KOPT-K1 (cell line): ENCODE results near the gene CHD1.
"Not testable (repeated sequence)": the region's sequence is repeated elsewhere in the genome, so short reads cannot be mapped to it uniquely, and the experiment has no call there.

Source experiments
- H3K27ac ChIP-seq: fragments of 200-600 bp; sonication (generic); 2 replicates; pipeline ENCODE4 v1.5.1; 2016; ENCODE audit warnings: antibody characterized with exemption, mild to moderate bottlenecking, low read depth, low read length; ENCODE audit not compliant: poor library complexity, severe bottlenecking
- H3K36me3 ChIP-seq: fragments of 200-600 bp; sonication (generic); 2 replicates; pipeline ENCODE4 v1.5.1; 2017; ENCODE audit warnings: antibody characterized with exemption, mild to moderate bottlenecking, low read length, moderate library complexity; ENCODE audit not compliant: insufficient read depth
- H3K9me3 ChIP-seq: fragments of 200-600 bp; sonication (generic); 2 replicates; pipeline ENCODE4 v1.5.1; 2017; ENCODE audit warnings: antibody characterized with exemption, low read length, mild to moderate bottlenecking; ENCODE audit not compliant: insufficient read depth, poor library complexity, severe bottlenecking

CHD1 gene

GRCh38 chr5:98928873-98929709 is at the start of gene CHD1:
Gene CHD1 (minus strand): TSS chr5:98929007. CDS start chr5:98926386, 2,621 bp downstream.
- Histone ChIP-seq H3K27ac (peak within 1 kb of the TSS; percentile 90), H3K36me3 (peaks cover 26% of the 10 kb centered on the region), H3K9me3 (no peaks in the 10 kb centered on the region)

DNA sequence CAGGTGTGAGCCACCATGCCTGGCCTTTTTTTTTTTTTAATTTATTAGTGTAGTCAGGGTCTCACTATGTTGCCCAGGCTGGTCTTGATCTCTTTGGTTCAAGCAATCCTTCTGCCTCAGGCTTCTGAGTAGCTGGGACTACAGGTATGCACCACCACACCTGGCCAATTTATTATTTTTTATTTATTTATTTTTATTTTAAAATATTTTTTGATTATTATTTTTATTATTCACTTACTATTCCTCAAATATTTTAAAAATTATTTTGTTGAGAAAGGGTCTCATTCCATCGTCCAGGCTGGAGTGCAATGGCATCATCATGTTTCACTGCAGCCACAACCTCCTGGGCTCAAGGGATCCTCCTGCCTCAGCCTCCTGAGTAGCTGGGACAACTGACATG is 49.7 kb upstream of the CHD1 start:
- no peaks in the 10 kb centered on the region for H3K9me3 ChIP-seq
- H3K36me3 ChIP-seq, result no peaks in the 10 kb centered on the region
- no peak overlapping the region for H3K27ac ChIP-seq

DNA sequence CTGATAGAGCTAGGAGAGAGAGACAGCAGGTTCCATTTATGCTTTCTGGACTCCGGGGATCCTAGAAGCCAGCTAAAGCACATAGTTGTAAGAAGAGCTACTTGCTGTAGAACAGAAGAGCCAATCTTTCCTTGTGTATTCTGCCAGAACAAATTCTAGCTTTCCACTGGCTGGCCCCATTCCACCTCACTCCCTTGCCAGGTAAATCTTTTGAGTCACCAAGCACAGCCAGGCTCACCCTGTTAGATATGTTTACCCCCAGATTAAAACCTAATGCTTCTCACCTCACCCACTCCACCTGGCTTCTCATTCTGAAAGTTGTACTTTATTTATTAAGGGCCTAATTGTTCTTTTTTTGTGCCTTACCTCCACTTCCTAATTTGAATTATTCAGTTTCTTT is 48.9 kb upstream of the CHD1 start:
- Histone ChIP-seq H3K36me3 (no peaks in the 10 kb centered on the region), H3K27ac (no peak overlapping the region), H3K9me3 (no peaks in the 10 kb centered on the region)

DNA sequence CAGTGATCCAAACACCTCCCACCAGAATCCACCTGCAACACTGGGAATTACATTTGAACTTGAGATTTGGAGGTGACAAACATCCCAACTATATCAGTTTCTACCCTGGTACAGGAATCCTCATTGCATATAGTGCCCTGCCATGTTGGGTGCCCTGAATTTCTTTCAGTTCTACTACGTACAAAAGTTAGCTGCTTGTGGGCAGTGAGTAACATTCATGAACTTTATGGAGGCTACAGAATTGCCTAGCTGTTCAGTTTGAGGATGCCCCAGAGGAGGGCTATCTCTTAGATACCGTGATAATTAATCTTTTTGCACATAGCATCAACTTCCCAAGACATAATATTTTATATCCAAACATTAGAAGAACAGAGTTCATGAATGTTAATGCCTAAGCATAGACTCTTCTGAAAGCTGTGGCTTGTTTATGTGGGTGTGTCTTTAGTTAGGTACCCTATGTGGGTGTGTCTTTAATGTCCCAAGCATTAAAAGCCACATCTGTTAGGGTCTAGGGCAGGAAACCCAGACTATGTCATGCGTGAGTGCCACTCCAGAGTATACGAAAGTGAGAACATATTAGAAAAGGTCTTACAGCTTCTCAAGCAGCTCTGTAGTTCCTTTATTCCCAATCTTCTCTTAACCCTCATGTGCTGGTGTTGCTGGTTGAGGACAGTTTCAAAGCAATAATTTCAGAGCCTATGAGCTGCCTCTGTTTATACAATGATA is 47.0 kb upstream of the CHD1 start:
- no peak overlapping the region for H3K27ac ChIP-seq
- H3K9me3 ChIP-seq, result no peaks in the 10 kb centered on the region
- H3K36me3 ChIP-seq, result no peaks in the 10 kb centered on the region

DNA sequence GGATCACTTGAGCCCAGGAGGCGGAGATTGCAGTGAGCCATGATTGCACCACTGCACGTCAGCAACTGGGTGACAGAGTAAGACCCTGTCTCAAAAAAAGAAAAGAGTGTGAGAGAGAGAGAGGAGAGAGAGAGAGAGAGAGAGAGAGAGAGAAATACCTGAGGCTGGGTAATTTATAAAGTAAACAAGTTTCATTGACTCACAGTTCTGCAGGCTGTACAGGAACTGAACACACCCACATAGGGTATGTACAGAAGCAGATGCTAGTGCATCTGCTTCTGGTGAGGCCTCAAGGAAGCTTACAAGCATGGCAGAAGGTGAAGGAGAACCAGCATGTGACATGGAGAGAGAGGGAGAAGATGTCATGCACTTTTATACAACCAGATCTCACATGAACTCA is 46.4 kb upstream of the CHD1 start:
- no peaks in the 10 kb centered on the region for H3K36me3 ChIP-seq
- no peak overlapping the region for H3K27ac ChIP-seq

GRCh38 chr5:98969400-98969799 is 40.6 kb upstream of the CHD1 start:
- no peaks in the 10 kb centered on the region for H3K36me3 ChIP-seq
- no peak overlapping the region for H3K27ac ChIP-seq
- peaks cover 14% of the 10 kb centered on the region for H3K9me3 ChIP-seq

More for the DNA sequence above, 46.4 kb upstream of the CHD1 start:
- no peaks in the 10 kb centered on the region for H3K9me3 ChIP-seq

DNA sequence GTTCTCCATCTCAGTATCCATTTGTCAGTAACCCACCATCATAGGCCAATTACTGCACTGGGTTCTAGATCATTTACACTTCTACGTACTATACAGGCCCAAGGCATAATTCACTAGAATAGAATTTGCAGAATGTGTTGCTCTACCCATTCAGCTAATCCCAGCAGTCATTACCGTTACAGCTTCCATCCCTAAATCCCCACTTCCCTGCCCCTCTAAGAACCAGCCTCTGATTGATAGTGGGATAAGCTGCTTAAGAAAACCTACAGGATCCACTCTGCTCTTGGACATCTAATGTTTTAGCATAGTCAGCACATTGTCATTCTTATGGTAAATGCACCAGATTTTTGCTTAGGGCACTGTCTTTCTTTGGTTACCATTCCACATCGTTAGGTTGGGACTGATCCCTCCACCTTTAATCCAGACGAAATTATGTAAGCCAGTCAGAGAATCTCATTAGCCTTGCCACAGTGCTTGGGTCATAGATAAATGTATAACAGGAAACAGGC is 39.3 kb upstream of the CHD1 start:
- no peaks in the 10 kb centered on the region for H3K36me3 ChIP-seq
- no peak overlapping the region for H3K27ac ChIP-seq

DNA sequence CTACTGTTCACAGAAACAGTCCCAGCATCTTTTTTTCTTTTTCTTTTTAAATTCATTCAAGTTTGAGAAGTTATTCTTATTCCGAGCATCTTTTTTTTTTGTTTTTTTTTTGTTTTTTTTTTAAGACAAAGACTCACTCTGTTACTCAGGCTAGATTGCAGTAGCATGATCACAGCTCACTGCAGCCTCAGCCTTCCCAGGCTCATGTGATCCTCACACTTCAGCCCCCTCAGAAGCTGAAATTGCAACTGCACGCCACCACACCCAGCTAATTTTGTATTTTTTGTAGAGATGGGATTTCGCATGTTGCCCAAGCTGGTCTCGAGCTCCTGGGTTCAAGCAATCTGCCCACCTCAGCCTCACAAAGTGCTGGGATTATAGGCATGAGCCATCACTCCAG is 36.4 kb upstream of the CHD1 start:
- Histone ChIP-seq H3K36me3 (no peaks in the 10 kb centered on the region), H3K9me3 (peaks cover 14% of the 10 kb centered on the region), H3K27ac (no peak overlapping the region)

More for the DNA sequence above, 39.3 kb upstream of the CHD1 start:
- peaks cover 14% of the 10 kb centered on the region for H3K9me3 ChIP-seq

GRCh38 chr5:98964621-98965020 is 35.8 kb upstream of the CHD1 start:
- Histone ChIP-seq H3K9me3 (peaks cover 14% of the 10 kb centered on the region), H3K36me3 (no peaks in the 10 kb centered on the region), H3K27ac (no peak overlapping the region)

GRCh38 chr5:98963019-98963418 is 34.2 kb upstream of the CHD1 start:
- Histone ChIP-seq H3K9me3 (peaks cover 14% of the 10 kb centered on the region), H3K27ac (no peak overlapping the region), H3K36me3 (no peaks in the 10 kb centered on the region)

- Histone ChIP-seq H3K9me3 (peaks cover 14% of the 10 kb centered on the region), H3K36me3 (no peaks in the 10 kb centered on the region), H3K27ac (no peak overlapping the region)
These were observed 33.8 kb upstream of the CHD1 start for GRCh38 chr5:98962587-98962986.

GRCh38 chr5:98961665-98962344 is 33.0 kb upstream of the CHD1 start:
- Histone ChIP-seq H3K27ac (no peak overlapping the region), H3K9me3 (peaks cover 11% of the 10 kb centered on the region), H3K36me3 (no peaks in the 10 kb centered on the region)

DNA sequence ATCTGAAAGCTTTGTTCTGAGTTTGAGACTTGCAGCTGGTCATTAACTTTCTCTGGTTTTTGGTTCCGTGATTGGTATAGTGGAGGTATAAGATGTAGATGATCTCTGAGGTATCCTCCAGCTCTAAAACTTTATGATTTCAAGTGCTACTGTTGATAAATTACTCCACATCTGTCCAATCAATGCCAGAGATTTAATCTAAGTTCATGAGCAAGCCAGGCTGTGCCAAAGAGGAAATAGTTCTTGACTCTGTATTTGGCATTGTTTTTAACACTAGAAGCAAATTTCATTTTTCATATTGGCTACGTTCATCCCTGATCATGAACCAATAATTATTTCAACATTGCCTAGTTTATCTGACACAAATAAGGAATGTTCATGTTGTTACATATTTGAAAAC is 28.5 kb upstream of the CHD1 start:
- no peaks in the 10 kb centered on the region for H3K36me3 ChIP-seq
- no peaks in the 10 kb centered on the region for H3K9me3 ChIP-seq
- H3K27ac ChIP-seq, result no peak overlapping the region

DNA sequence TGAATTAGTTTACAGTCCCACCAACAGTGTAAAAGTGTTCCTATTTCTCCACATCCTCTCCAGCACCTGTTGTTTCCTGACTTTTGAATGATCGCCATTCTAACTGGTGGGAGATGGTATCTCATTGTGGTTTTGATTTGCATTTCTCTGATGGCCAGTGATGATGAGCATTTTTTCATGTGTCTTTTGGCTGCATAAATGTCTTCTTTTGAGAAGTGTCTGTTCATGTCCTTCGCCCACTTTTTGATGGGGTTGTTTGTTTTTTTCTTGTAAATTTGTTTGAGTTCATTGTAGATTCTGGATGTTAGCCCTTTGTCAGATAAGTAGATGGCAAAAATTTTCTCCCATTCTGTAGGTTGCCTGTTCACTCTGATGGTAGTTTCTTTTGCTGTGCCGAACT is 27.1 kb upstream of the CHD1 start:
- H3K36me3 ChIP-seq, H3K9me3 ChIP-seq, H3K27ac ChIP-seq: not testable (repeated sequence)

GRCh38 chr5:98955471-98955870 is 26.7 kb upstream of the CHD1 start:
- not testable (repeated sequence) for H3K27ac ChIP-seq, H3K36me3 ChIP-seq, H3K9me3 ChIP-seq
